Nephron (organoid): ENCODE results near the gene HLTF.

Experiments used
- H3K27ac Mint-ChIP-seq, 3 experiments: 2 replicates each; pipeline ENCODE4 v1.8.0; 2020; ENCODE audit warnings: mixed read lengths in 3 of 3, mild to moderate bottlenecking in 2 of 3, moderate library complexity in 1 of 3
- H3K27me3 Mint-ChIP-seq: 2 replicates; pipeline ENCODE4 v1.8.0; 2021; ENCODE audit warnings: low read depth, mild to moderate bottlenecking, moderate library complexity, mixed read lengths
- H3K36me3 Mint-ChIP-seq: 2 replicates; pipeline ENCODE4 v1.8.0; 2020; ENCODE audit warnings: low read depth, mixed read lengths
- H3K4me1 Mint-ChIP-seq: 2 replicates; pipeline ENCODE4 v1.8.0; 2020; ENCODE audit warnings: mixed read lengths
- H3K4me3 Mint-ChIP-seq, 3 experiments: 2 replicates each; pipeline ENCODE4 v1.8.0; 2020; ENCODE audit warnings: mild to moderate bottlenecking in 3 of 3, mixed read lengths in 3 of 3, moderate library complexity in 2 of 3
- H3K9me3 Mint-ChIP-seq: 2 replicates; pipeline ENCODE4 v1.8.0; 2020; ENCODE audit warnings: mixed read lengths
- CTCF ChIP-seq, 3 experiments: fragments of 200-600 bp; sonication (generic); IDR thresholded peaks; one replicate each; pipeline ENCODE4 v1.5.0; 2021; ENCODE audit warnings: antibody characterized with exemption in 3 of 3; ENCODE audit not compliant: unreplicated experiment in 3 of 3

Gene HLTF

GRCh38 chr3:149086232-149086988 is at the start of gene HLTF:
Gene HLTF, minus strand, starts transcription at chr3:149086533. Its CDS starts 197 bp downstream, at chr3:149086336.
- no peaks in the 10 kb centered on the region for H3K9me3 Mint-ChIP-seq
- peak within 1 kb of the TSS; percentile 97 to 98 (median 97) for H3K4me3 Mint-ChIP-seq
- peaks cover 18% of the 10 kb centered on the region for H3K4me1 Mint-ChIP-seq
- no peak for TF ChIP-seq CTCF (IDR thresholded peaks at IDR 0.05; ENCODE audit: unreplicated experiment in 3 of 3)
- no peaks in the 10 kb centered on the region for H3K27me3 Mint-ChIP-seq
- H3K36me3 Mint-ChIP-seq: peaks cover 24% of the 10 kb centered on the region
- peak within 1 kb of the TSS; percentile 51 to 94 (median 94) for H3K27ac Mint-ChIP-seq

- H3K4me1 Mint-ChIP-seq: peaks cover 23% of the 10 kb centered on the region
- H3K4me3 Mint-ChIP-seq: no peak overlapping the region
- peaks cover 4% of the 10 kb centered on the region for H3K36me3 Mint-ChIP-seq
- no peaks in the 10 kb centered on the region for H3K27me3 Mint-ChIP-seq
- no peak for TF ChIP-seq CTCF (IDR thresholded peaks at IDR 0.05; ENCODE audit: unreplicated experiment in 3 of 3)
- no peaks in the 10 kb centered on the region for H3K9me3 Mint-ChIP-seq
- peak overlapping the region in 1 of 3 experiments; percentile 73 for H3K27ac Mint-ChIP-seq
Observed at GRCh38 chr3:149134575-149134974, 48.2 kb upstream of the HLTF start.

GRCh38 chr3:149131589-149131988 is 45.3 kb upstream of the HLTF start:
- no peak for TF ChIP-seq CTCF (IDR thresholded peaks at IDR 0.05; ENCODE audit: unreplicated experiment in 3 of 3)
- H3K27ac Mint-ChIP-seq: peak overlapping the region; percentile 54 to 79 (median 56)
- H3K27me3 Mint-ChIP-seq: no peaks in the 10 kb centered on the region
- no peaks in the 10 kb centered on the region for H3K9me3 Mint-ChIP-seq
- peaks cover 27% of the 10 kb centered on the region for H3K4me1 Mint-ChIP-seq
- H3K36me3 Mint-ChIP-seq: peaks cover 4% of the 10 kb centered on the region
- peak overlapping the region; percentile 91 to 99 (median 97) for H3K4me3 Mint-ChIP-seq

GRCh38 chr3:149129326-149130205 is 43.2 kb upstream of the HLTF start, which contains the start of gene HPS3:
Gene HPS3, plus strand, starts transcription at chr3:149129638. Its CDS starts 86 bp downstream, at chr3:149129724.
- peaks cover 4% of the 10 kb centered on the region for H3K36me3 Mint-ChIP-seq
- H3K4me1 Mint-ChIP-seq: peaks cover 27% of the 10 kb centered on the region
- no peak for TF ChIP-seq CTCF (IDR thresholded peaks at IDR 0.05; ENCODE audit: unreplicated experiment in 3 of 3)
- H3K27ac Mint-ChIP-seq: peak within 1 kb of the TSS; percentile 77 to 95 (median 91)
- no peaks in the 10 kb centered on the region for H3K9me3 Mint-ChIP-seq
- no peaks in the 10 kb centered on the region for H3K27me3 Mint-ChIP-seq
- peak within 1 kb of the TSS; percentile 91 to 99 (median 97) for H3K4me3 Mint-ChIP-seq

- no peaks in the 10 kb centered on the region for H3K9me3 Mint-ChIP-seq
- H3K27ac Mint-ChIP-seq: peak overlapping the region; percentile 74 to 91 (median 88)
- H3K4me3 Mint-ChIP-seq: peak overlapping the region; percentile 91 to 99 (median 97)
- peaks cover 4% of the 10 kb centered on the region for H3K36me3 Mint-ChIP-seq
- H3K27me3 Mint-ChIP-seq: no peaks in the 10 kb centered on the region
- no peak for TF ChIP-seq CTCF (IDR thresholded peaks at IDR 0.05; ENCODE audit: unreplicated experiment in 3 of 3)
- peaks cover 27% of the 10 kb centered on the region for H3K4me1 Mint-ChIP-seq
Observed at GRCh38 chr3:149128821-149129220, 42.5 kb upstream of the HLTF start.
